Activated naive CD8-positive, alpha-beta T cell treated with anti-CD3 and anti-CD28 coated beads, Interleukin-2, amount 10 ng/mL, durations not matched to agents 7 days and 5 days (primary cell): ENCODE measurements around the gene MSH5. TPM values are rescaled to one million over a fixed set of nuclear protein-coding genes. Genes with fewer than 3 reads are reported as not detected.
A peak's percentile ranks its signal among the peaks of the same experiment; 100 is the strongest.

Source experiments
- ATAC-seq: fragments of 150-1000 bp; cut with Tn5 transposase; one replicate; pipeline ENCODE4 v1.10.0; 2021; ENCODE audit warnings: low read depth, moderate library complexity
- POLR2A ChIA-PET: fragments of 350-600 bp; sonication (Branson Sonifier 250); formaldehyde crosslinking; loops from one replicate; lab custom pipeline; 2021; ENCODE audit warnings: antibody characterized with exemption; lab: Charles Lee
- DNase-seq: peaks from one replicate; pipeline ENCODE4 v3.0.0; 2021
- H3K27ac Mint-ChIP-seq: one replicate; pipeline ENCODE4 v1.8.0; 2022; ENCODE audit warnings: mild to moderate bottlenecking, mixed read lengths
- H3K27me3 Mint-ChIP-seq: one replicate; pipeline ENCODE4 v1.8.0; 2022; ENCODE audit warnings: mild to moderate bottlenecking, moderate library complexity, mixed read lengths
- H3K36me3 Mint-ChIP-seq: one replicate; pipeline ENCODE4 v1.8.0; 2021; ENCODE audit warnings: mild to moderate bottlenecking, mixed read lengths
- H3K4me1 Mint-ChIP-seq: one replicate; pipeline ENCODE4 v1.8.0; 2021; ENCODE audit warnings: mixed read lengths
- H3K4me3 Mint-ChIP-seq: one replicate; pipeline ENCODE4 v1.8.0; 2022; ENCODE audit warnings: mild to moderate bottlenecking, moderate library complexity, mixed read lengths
- H3K9me3 Mint-ChIP-seq: one replicate; pipeline ENCODE4 v1.8.0; 2021; ENCODE audit warnings: mixed read lengths
- total RNA-seq, 2 experiments: library from RNA; stranded (reverse); gene quantifications; one replicate each; pipeline ENCODE4 v1.2.3, GENCODE V29; 2021

Gene MSH5
- total RNA-seq, 2 experiments from 2014 or later, result 59.2 to 68.2 TPM

- H3K9me3 Mint-ChIP-seq, result no peaks in the 10 kb centered on the region
- POLR2A ChIA-PET, result interaction anchor here (0.6 to 7.6 kb wide), 25 partner anchors 9 to 241 kb away, joined by 3 to 137 read pairs (median 7); partner anchors contain the start of genes ABHD16A, APOM, C6orf47 and CSNK2B
- H3K4me1 Mint-ChIP-seq, result peaks cover 53% of the 10 kb centered on the region
- H3K36me3 Mint-ChIP-seq, result peaks cover 38% of the 10 kb centered on the region
- peak within 1 kb of the TSS; percentile 93 for H3K27ac Mint-ChIP-seq
- ATAC-seq, result peak; percentile 49
- H3K4me3 Mint-ChIP-seq, result peak within 1 kb of the TSS; percentile 98
- no peaks in the 10 kb centered on the region for H3K27me3 Mint-ChIP-seq
- peak; percentile 78 for DNase-seq
Measured at GRCh38 chr6:31736021-31736767, 3.6 kb upstream of the MSH5 start, which contains the start of gene CLIC1. TSS of gene CLIC1 (minus strand) at chr6:31736530. CDS start at chr6:31736300, 230 bp downstream.

- peak overlapping the region; percentile 93 for H3K27ac Mint-ChIP-seq
- H3K27me3 Mint-ChIP-seq, result no peaks in the 10 kb centered on the region
- peak overlapping the region; percentile 98 for H3K4me3 Mint-ChIP-seq
- peaks cover 57% of the 10 kb centered on the region for H3K4me1 Mint-ChIP-seq
- no peaks in the 10 kb centered on the region for H3K9me3 Mint-ChIP-seq
- H3K36me3 Mint-ChIP-seq, result peaks cover 39% of the 10 kb centered on the region
- POLR2A ChIA-PET, result interaction anchor here (0.6 to 7.6 kb wide), 26 partner anchors 10 to 242 kb away, joined by 3 to 137 read pairs (median 10); partner anchors contain the start of genes ABHD16A, APOM, BAG6 and C6orf47
- DNase-seq (no peak), ATAC-seq (no peak)
Measured at GRCh38 chr6:31736768-31737314, 3.0 kb upstream of the MSH5 start.

GRCh38 chr6:31737315-31737990, 2.4 kb upstream of the MSH5 start:
- no peak for ATAC-seq
- Mint-ChIP-seq H3K36me3 (peaks cover 35% of the 10 kb centered on the region), H3K27ac (peak overlapping the region; percentile 93), H3K4me3 (peak overlapping the region; percentile 98), H3K9me3 (no peaks in the 10 kb centered on the region), H3K27me3 (no peaks in the 10 kb centered on the region), H3K4me1 (peaks cover 54% of the 10 kb centered on the region)
- no peak for DNase-seq
- POLR2A ChIA-PET, result interaction anchor here (0.7 to 7.6 kb wide), 27 partner anchors 10 to 243 kb away, joined by 3 to 137 read pairs (median 11); partner anchors contain the start of genes ABHD16A, BAG6, C6orf47 and CSNK2B

- POLR2A ChIA-PET, result interaction anchor here (0.5 to 7.6 kb wide), 31 partner anchors 9 to 243 kb away, joined by 3 to 137 read pairs (median 10); partner anchors contain the start of genes ABHD16A, BAG6, C6orf47 and CSNK2B
- peak overlapping the region; percentile 93 for H3K27ac Mint-ChIP-seq
- H3K4me1 Mint-ChIP-seq, result peaks cover 59% of the 10 kb centered on the region
- no peaks in the 10 kb centered on the region for H3K9me3 Mint-ChIP-seq
- DNase-seq (peak; percentile 62), ATAC-seq (peak; percentile 8)
- H3K36me3 Mint-ChIP-seq, result peaks cover 40% of the 10 kb centered on the region
- H3K27me3 Mint-ChIP-seq, result no peaks in the 10 kb centered on the region
- peak overlapping the region; percentile 98 for H3K4me3 Mint-ChIP-seq
Measured at GRCh38 chr6:31737991-31738979, 1.5 kb upstream of the MSH5 start.

GRCh38 chr6:31740397-31741223, 805 bp downstream of the MSH5 start:
- ATAC-seq (no peak), DNase-seq (peak; percentile 69)
- H3K4me1 Mint-ChIP-seq, result peaks cover 50% of the 10 kb centered on the region
- no peaks in the 10 kb centered on the region for H3K9me3 Mint-ChIP-seq
- H3K36me3 Mint-ChIP-seq, result peaks cover 34% of the 10 kb centered on the region
- H3K27me3 Mint-ChIP-seq, result no peaks in the 10 kb centered on the region
- H3K4me3 Mint-ChIP-seq, result peak overlapping the region; percentile 98
- POLR2A ChIA-PET, result interaction anchor here (0.5 to 7.6 kb wide), 29 partner anchors 11 to 246 kb away, joined by 3 to 137 read pairs (median 6); partner anchors contain the start of genes ABHD16A, BAG6, C6orf47 and CSNK2B
- H3K27ac Mint-ChIP-seq, result peak overlapping the region; percentile 93

- peaks cover 47% of the 10 kb centered on the region for H3K4me1 Mint-ChIP-seq
- POLR2A ChIA-PET, result interaction anchor here (0.9 to 3.5 kb wide), 3 partner anchors 10 to 85 kb away, joined by 3 to 24 read pairs (median 13); partner anchors contain the start of gene HSPA1B
- H3K27me3 Mint-ChIP-seq, result no peaks in the 10 kb centered on the region
- H3K4me3 Mint-ChIP-seq, result peak overlapping the region; percentile 98
- no peak for ATAC-seq
- no peak for DNase-seq
- H3K27ac Mint-ChIP-seq, result peak overlapping the region; percentile 25
- H3K36me3 Mint-ChIP-seq, result peaks cover 27% of the 10 kb centered on the region
- H3K9me3 Mint-ChIP-seq, result no peaks in the 10 kb centered on the region
Measured at GRCh38 chr6:31741815-31742214, 2.0 kb downstream of the MSH5 start.

GRCh38 chr6:31742894-31743293, 3.1 kb downstream of the MSH5 start:
- Mint-ChIP-seq H3K4me1 (peaks cover 40% of the 10 kb centered on the region), H3K27ac (no peak overlapping the region), H3K36me3 (peaks cover 33% of the 10 kb centered on the region), H3K4me3 (no peak overlapping the region), H3K27me3 (no peaks in the 10 kb centered on the region), H3K9me3 (no peaks in the 10 kb centered on the region)
- ATAC-seq, result no peak
- POLR2A ChIA-PET, result no interaction called here
- no peak for DNase-seq

GRCh38 chr6:31744422-31744821, 4.6 kb downstream of the MSH5 start:
- Mint-ChIP-seq H3K9me3 (no peaks in the 10 kb centered on the region), H3K27ac (no peak overlapping the region), H3K4me1 (peaks cover 27% of the 10 kb centered on the region), H3K4me3 (no peak overlapping the region), H3K27me3 (no peaks in the 10 kb centered on the region), H3K36me3 (peaks cover 36% of the 10 kb centered on the region)
- POLR2A ChIA-PET, result interaction anchor here (0.7 kb wide), 1 partner anchor 41 kb away, joined by 3 read pairs; no protein-coding TSS in a partner anchor
- ATAC-seq (no peak), DNase-seq (no peak)

- H3K27ac Mint-ChIP-seq, result no peak overlapping the region
- peaks cover 20% of the 10 kb centered on the region for H3K36me3 Mint-ChIP-seq
- POLR2A ChIA-PET, result interaction anchor here (0.7 kb wide), 1 partner anchor 13 kb away, joined by 3 read pairs; the partner anchor contains the start of gene CLIC1
- H3K9me3 Mint-ChIP-seq, result no peaks in the 10 kb centered on the region
- no peak overlapping the region for H3K4me3 Mint-ChIP-seq
- no peaks in the 10 kb centered on the region for H3K27me3 Mint-ChIP-seq
- peaks cover 3% of the 10 kb centered on the region for H3K4me1 Mint-ChIP-seq
- DNase-seq (no peak), ATAC-seq (no peak)
Measured at GRCh38 chr6:31749301-31750036, 9.7 kb downstream of the MSH5 start.

- POLR2A ChIA-PET, result no interaction called here
- H3K27me3 Mint-ChIP-seq, result no peaks in the 10 kb centered on the region
- H3K9me3 Mint-ChIP-seq, result no peaks in the 10 kb centered on the region
- DNase-seq (no peak), ATAC-seq (no peak)
- H3K36me3 Mint-ChIP-seq, result peaks cover 14% of the 10 kb centered on the region
- no peak overlapping the region for H3K4me3 Mint-ChIP-seq
- no peak overlapping the region for H3K27ac Mint-ChIP-seq
- H3K4me1 Mint-ChIP-seq, result peaks cover 3% of the 10 kb centered on the region
Measured at GRCh38 chr6:31750411-31751022, 10.7 kb downstream of the MSH5 start.
